Measurements from ENCODE around the gene XRCC4. TPM values are rescaled to one million over a fixed set of nuclear protein-coding genes. Genes with fewer than 3 reads are reported as not detected.

The XRCC4 gene
- total RNA-seq, 1 experiment from 2014 or later = 24.6 TPM

DNA sequence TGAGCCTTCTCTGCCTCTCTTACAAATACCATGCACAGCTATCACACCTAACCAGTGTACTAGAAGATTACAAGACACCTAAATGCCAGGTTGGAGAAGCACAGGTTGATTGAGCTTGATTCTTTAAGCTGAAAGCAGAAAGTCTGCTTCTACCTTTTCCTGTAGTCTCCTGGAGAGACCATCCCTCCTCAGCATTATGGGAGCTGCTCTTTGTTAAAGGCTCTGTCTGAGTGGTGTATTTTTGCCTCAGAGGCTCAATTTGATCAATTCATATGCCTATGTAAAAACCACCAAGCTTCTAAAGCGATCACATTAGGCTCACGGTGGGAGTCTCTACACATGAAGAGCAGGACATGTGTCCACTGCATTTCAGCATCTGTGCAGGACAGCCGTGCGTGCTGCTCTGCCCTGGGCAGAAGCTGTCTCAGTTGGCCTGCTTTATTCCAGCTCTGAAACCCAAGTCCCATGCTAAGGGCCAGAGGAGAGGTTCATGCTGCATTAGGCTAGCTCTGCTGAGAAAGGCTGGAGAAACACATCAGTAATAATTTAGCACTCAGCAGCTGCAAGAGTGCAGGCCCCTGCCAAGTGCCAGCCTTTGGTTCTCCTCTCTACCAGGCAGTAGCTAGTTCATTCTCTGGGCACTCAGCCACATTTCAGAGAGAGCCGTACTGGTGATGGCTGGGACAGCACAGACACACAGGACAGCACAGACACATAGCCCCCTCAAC, 41.8 kb upstream of the XRCC4 start:
- H4K20me1 ChIP-seq (ENCODE audit: insufficient read depth) = no peaks in the 10 kb centered on the region
- intact Hi-C loops (cut with micrococcal nuclease) = no loop called here
- ChIA-PET CTCF (no interaction called here), POLR2A (interaction anchor here (1.3 kb wide), 1 partner anchor 15 kb away, joined by 3 read pairs; no protein-coding TSS in a partner anchor), RAD21 (ENCODE audit: low non-redundant PET in 1 of 2, low total read pairs in 2 of 2, uncharacterized antibody in 2 of 2, unreplicated experiment in 2 of 2) (no interaction called here)
- no peaks in the 10 kb centered on the region for H3K9me3 ChIP-seq (ENCODE audit: control insufficient read depth in 1 of 2, insufficient read depth in 1 of 2, low read depth in 1 of 2, low read length in 2 of 2)
- no TSS peak for BruUV-seq (replicated peaks)
- H3K27me3 ChIP-seq (ENCODE audit: insufficient read depth, low read length) = no peaks in the 10 kb centered on the region
- no peaks in the 10 kb centered on the region for H3K4me1 ChIP-seq (ENCODE audit: control insufficient read depth in 1 of 2, insufficient read depth in 2 of 2, low read length in 2 of 2)
- H3K9me2 ChIP-seq (ENCODE audit: insufficient read depth) = no peaks in the 10 kb centered on the region
- H3K79me2 ChIP-seq (ENCODE audit: insufficient read depth, low read length) = no peaks in the 10 kb centered on the region
- no peak overlapping the region for H3K4me3 ChIP-seq (replicated peaks in 1 of 2; ENCODE audit: low read depth in 1 of 2, low read length in 2 of 2)
- H3K27ac ChIP-seq (ENCODE audit: low read depth, low read length) = no peak overlapping the region
- TF ChIP-seq SP1 (IDR thresholded peaks at IDR 0.05; ENCODE audit: low read depth) (no peak), YY1 (IDR thresholded peaks at IDR 0.05; ENCODE audit: extremely low read depth, insufficient replicate concordance, low read depth, low read length) (no peak), POLR2A (IDR thresholded peaks at IDR 0.05; ENCODE audit: borderline replicate concordance, extremely low read depth, insufficient read depth, insufficient read length) (no peak), CEBPB (IDR thresholded peaks at IDR 0.05; ENCODE audit: low read depth) (no peak), SIN3A (IDR thresholded peaks at IDR 0.05; ENCODE audit: low read depth) (no peak), ELF1 (IDR thresholded peaks at IDR 0.05; ENCODE audit: borderline replicate concordance, low read depth) (no peak), JUND (IDR thresholded peaks at IDR 0.05) (no peak), POLR2AphosphoS5 (IDR thresholded peaks at IDR 0.05; ENCODE audit: low read depth, low read length) (no peak), RAD21 (IDR thresholded peaks at IDR 0.05; ENCODE audit: low read depth) (no peak), EZH2phosphoT487 (IDR thresholded peaks at IDR 0.05; ENCODE audit: borderline replicate concordance) (no peak), EZH2 (IDR thresholded peaks at IDR 0.05) (no peak), TCF7L2 (IDR thresholded peaks at IDR 0.05; ENCODE audit: borderline replicate concordance, extremely low read depth, insufficient read depth, insufficient read length) (no peak), CBX3 (IDR thresholded peaks at IDR 0.05; ENCODE audit: low read depth) (no peak)
- TF ChIP-seq, protein P1, sequence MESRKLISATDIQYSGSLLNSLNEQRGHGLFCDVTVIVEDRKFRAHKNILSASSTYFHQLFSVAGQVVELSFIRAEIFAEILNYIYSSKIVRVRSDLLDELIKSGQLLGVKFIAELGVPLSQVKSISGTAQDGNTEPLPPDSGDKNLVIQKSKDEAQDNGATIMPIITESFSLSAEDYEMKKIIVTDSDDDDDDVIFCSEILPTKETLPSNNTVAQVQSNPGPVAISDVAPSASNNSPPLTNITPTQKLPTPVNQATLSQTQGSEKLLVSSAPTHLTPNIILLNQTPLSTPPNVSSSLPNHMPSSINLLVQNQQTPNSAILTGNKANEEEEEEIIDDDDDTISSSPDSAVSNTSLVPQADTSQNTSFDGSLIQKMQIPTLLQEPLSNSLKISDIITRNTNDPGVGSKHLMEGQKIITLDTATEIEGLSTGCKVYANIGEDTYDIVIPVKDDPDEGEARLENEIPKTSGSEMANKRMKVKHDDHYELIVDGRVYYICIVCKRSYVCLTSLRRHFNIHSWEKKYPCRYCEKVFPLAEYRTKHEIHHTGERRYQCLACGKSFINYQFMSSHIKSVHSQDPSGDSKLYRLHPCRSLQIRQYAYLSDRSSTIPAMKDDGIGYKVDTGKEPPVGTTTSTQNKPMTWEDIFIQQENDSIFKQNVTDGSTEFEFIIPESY (IDR thresholded peaks at IDR 0.05; ENCODE audit: extremely low read depth, insufficient replicate concordance, low read length) = no peak
- TF ChIP-seq, protein P2, sequence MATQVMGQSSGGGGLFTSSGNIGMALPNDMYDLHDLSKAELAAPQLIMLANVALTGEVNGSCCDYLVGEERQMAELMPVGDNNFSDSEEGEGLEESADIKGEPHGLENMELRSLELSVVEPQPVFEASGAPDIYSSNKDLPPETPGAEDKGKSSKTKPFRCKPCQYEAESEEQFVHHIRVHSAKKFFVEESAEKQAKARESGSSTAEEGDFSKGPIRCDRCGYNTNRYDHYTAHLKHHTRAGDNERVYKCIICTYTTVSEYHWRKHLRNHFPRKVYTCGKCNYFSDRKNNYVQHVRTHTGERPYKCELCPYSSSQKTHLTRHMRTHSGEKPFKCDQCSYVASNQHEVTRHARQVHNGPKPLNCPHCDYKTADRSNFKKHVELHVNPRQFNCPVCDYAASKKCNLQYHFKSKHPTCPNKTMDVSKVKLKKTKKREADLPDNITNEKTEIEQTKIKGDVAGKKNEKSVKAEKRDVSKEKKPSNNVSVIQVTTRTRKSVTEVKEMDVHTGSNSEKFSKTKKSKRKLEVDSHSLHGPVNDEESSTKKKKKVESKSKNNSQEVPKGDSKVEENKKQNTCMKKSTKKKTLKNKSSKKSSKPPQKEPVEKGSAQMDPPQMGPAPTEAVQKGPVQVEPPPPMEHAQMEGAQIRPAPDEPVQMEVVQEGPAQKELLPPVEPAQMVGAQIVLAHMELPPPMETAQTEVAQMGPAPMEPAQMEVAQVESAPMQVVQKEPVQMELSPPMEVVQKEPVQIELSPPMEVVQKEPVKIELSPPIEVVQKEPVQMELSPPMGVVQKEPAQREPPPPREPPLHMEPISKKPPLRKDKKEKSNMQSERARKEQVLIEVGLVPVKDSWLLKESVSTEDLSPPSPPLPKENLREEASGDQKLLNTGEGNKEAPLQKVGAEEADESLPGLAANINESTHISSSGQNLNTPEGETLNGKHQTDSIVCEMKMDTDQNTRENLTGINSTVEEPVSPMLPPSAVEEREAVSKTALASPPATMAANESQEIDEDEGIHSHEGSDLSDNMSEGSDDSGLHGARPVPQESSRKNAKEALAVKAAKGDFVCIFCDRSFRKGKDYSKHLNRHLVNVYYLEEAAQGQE (IDR thresholded peaks at IDR 0.05; ENCODE audit: low read depth) = no peak
- no peak overlapping the region for H3K4me2 ChIP-seq (ENCODE audit: low read length)
- ATAC-seq (peak; percentile 34; the same call in 1 of the 2 replicates), DNase-seq (ENCODE audit: low read depth, low spot score) (no peak)
- no peak overlapping the region for H2AFZ ChIP-seq (ENCODE audit: low read depth, low read length, poor library complexity, severe bottlenecking)
- H3K9ac ChIP-seq (ENCODE audit: low read length) = no peak overlapping the region
- H3K36me3 ChIP-seq (ENCODE audit: control insufficient read depth in 1 of 2, insufficient read depth in 2 of 2, low read length in 2 of 2) = no peaks in the 10 kb centered on the region
